Ishikawa (cell line): ENCODE data around the gene SCYGR4.

Experiments
- CEBPB ChIP-seq: IDR thresholded peaks from 2 replicates; pipeline ENCODE4 v1.6.1; 2012
- CREB1 ChIP-seq: IDR thresholded peaks from 2 replicates; pipeline ENCODE4 v1.6.1; 2012; ENCODE audit warnings: low read depth
- EP300 ChIP-seq: IDR thresholded peaks from 2 replicates; pipeline ENCODE4 v1.6.1; 2012; ENCODE audit warnings: borderline replicate concordance
- FOXM1 ChIP-seq: IDR thresholded peaks from 2 replicates; pipeline ENCODE4 v1.6.1; 2012; ENCODE audit warnings: low read depth, borderline replicate concordance
- NFIC ChIP-seq: IDR thresholded peaks from 2 replicates; pipeline ENCODE4 v1.6.1; 2012
- RAD21 ChIP-seq: IDR thresholded peaks from 2 replicates; pipeline ENCODE4 v1.6.1; 2012; ENCODE audit warnings: low read depth
- YY1 ChIP-seq: IDR thresholded peaks from 2 replicates; pipeline ENCODE4 v1.6.1; 2012; ENCODE audit warnings: low read depth
- ZBTB7A ChIP-seq: IDR thresholded peaks from 2 replicates; pipeline ENCODE4 v1.6.1; 2012; ENCODE audit warnings: low read depth
- TF ChIP-seq, protein P1 (sequence below): IDR thresholded peaks from 2 replicates; pipeline ENCODE4 v1.6.1; 2012
- TF ChIP-seq, protein P2 (sequence below): IDR thresholded peaks from 2 replicates; pipeline ENCODE4 v1.6.1; 2012

DNA sequence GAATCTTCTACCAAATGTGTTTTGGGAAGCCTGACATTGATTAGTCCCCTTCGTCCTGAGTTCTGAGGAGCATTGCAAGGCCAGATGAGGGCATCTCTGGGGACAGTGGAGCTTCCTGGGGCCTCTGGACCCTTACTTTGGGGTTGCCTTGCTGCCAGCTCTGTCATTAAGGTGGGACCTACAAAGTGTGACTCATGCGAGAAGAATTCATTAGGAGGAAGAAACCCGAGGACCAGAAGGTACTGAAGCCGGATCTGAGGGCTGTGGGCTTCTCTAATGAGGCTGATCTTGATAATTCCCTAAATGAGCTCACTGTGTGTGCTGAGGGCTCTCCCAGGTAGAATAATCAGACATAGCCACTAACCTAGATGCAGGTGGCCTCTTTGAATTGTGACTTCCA, 19.3 kb upstream of the SCYGR4 start:
- no peak for TF ChIP-seq YY1
- no peak for TF ChIP-seq CEBPB
- TF ChIP-seq CREB1 = no peak
- no peak for TF ChIP-seq ZBTB7A
- TF ChIP-seq, protein P1, sequence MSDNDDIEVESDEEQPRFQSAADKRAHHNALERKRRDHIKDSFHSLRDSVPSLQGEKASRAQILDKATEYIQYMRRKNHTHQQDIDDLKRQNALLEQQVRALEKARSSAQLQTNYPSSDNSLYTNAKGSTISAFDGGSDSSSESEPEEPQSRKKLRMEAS = no peak
- no peak for TF ChIP-seq EP300
- TF ChIP-seq FOXM1 = no peak
- TF ChIP-seq RAD21 = no peak
- TF ChIP-seq NFIC = no peak
- TF ChIP-seq, protein P2, sequence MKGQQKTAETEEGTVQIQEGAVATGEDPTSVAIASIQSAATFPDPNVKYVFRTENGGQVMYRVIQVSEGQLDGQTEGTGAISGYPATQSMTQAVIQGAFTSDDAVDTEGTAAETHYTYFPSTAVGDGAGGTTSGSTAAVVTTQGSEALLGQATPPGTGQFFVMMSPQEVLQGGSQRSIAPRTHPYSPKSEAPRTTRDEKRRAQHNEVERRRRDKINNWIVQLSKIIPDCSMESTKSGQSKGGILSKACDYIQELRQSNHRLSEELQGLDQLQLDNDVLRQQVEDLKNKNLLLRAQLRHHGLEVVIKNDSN = no peak
